AG08395 (cell line): Measurements from ENCODE around the gene C1QA.
A peak's percentile ranks its signal among the peaks of the same experiment; 100 is the strongest.
"Not testable (repeated sequence)": the region's sequence is repeated elsewhere in the genome, so short reads cannot be mapped to it uniquely, and the experiment has no call there.

ENCODE experiments used
- DNase-seq: peaks from one replicate; pipeline ENCODE4 v3.0.0; 2012; ENCODE audit warnings: mixed read lengths, low spot score

Gene C1QA

GRCh38 chr1:22641247-22641646 lies 4.8 kb downstream of the C1QA start:
- DNase-seq = no peak

GRCh38 chr1:22641906-22642636 lies 5.6 kb downstream of the C1QA start:
- peak; percentile 85 for DNase-seq

GRCh38 chr1:22643381-22643780 lies 7.0 kb downstream of the C1QA start, which contains the start of gene C1QC:
Gene C1QC, plus strand, starts transcription at chr1:22643633. Its CDS starts 391 bp downstream, at chr1:22644024.
- no peak for DNase-seq

- no peak for DNase-seq
Measured at GRCh38 chr1:22643928-22644327, 7.5 kb downstream of the C1QA start.

GRCh38 chr1:22645931-22646330 lies 9.5 kb downstream of the C1QA start:
- DNase-seq = no peak

- DNase-seq = no peak
Measured at GRCh38 chr1:22646384-22646783, 10.0 kb downstream of the C1QA start.

GRCh38 chr1:22650089-22650693 lies 13.8 kb downstream of the C1QA start:
- DNase-seq = no peak

GRCh38 chr1:22651941-22652856 lies 15.8 kb downstream of the C1QA start:
- DNase-seq = no peak

GRCh38 chr1:22652881-22653316 lies 16.5 kb downstream of the C1QA start, which contains the start of gene C1QB:
Gene C1QB, plus strand, starts transcription at chr1:22653236. Its CDS starts 6,227 bp downstream, at chr1:22659463.
- DNase-seq = no peak

- DNase-seq = no peak
Measured at GRCh38 chr1:22654692-22655091, 18.3 kb downstream of the C1QA start.

- DNase-seq = no peak
Measured at GRCh38 chr1:22658385-22659163, 22.1 kb downstream of the C1QA start.

GRCh38 chr1:22660716-22661241 lies 24.4 kb downstream of the C1QA start:
- no peak for DNase-seq

- DNase-seq = no peak
Measured at GRCh38 chr1:22661880-22662279, 25.5 kb downstream of the C1QA start.

GRCh38 chr1:22662318-22662717 lies 25.9 kb downstream of the C1QA start:
- no peak for DNase-seq

GRCh38 chr1:22662986-22663408 lies 26.6 kb downstream of the C1QA start:
- peak; percentile 24 for DNase-seq

- DNase-seq = peak; percentile 50
Measured at GRCh38 chr1:22665752-22666151, 29.3 kb downstream of the C1QA start.

GRCh38 chr1:22666412-22666811 lies 30.0 kb downstream of the C1QA start:
- DNase-seq = no peak

- DNase-seq = not testable (repeated sequence)
Measured at GRCh38 chr1:22668840-22669239, 32.4 kb downstream of the C1QA start.

- no peak for DNase-seq
Measured at GRCh38 chr1:22670352-22670975, 34.0 kb downstream of the C1QA start.

- DNase-seq = no peak
Measured at GRCh38 chr1:22671999-22672398, 35.6 kb downstream of the C1QA start.
